SK-N-MC (cell line): ENCODE results near the gene KRTAP13-4.

Source experiments
- DNase-seq: peaks from one replicate; pipeline ENCODE4 v3.0.0-alpha.2; 2011; ENCODE audit warnings: low read depth, low spot score
- H3K27ac ChIP-seq: fragments of 200-600 bp; sonication (generic); 2 replicates; pipeline ENCODE4 v1.5.1; 2016; ENCODE audit warnings: mixed run types
- H3K36me3 ChIP-seq: fragments of 200-600 bp; sonication (generic); 2 replicates; pipeline ENCODE4 v1.6.1; 2017; ENCODE audit warnings: antibody characterized with exemption, low read length, mixed read lengths; ENCODE audit not compliant: insufficient read depth
- H3K4me3 ChIP-seq: fragments of 200-600 bp; sonication (generic); 2 replicates; pipeline ENCODE4 v1.5.1; 2016
- H3K9ac ChIP-seq: fragments of 200-600 bp; sonication (generic); 2 replicates; pipeline ENCODE4 v1.8.0; 2017; ENCODE audit warnings: mixed run types, mixed read lengths; ENCODE audit not compliant: insufficient read length
- H3K9me3 ChIP-seq: fragments of 200-600 bp; sonication (generic); 2 replicates; pipeline ENCODE4 v1.6.1; 2017; ENCODE audit warnings: low read depth, mild to moderate bottlenecking, antibody characterized with exemption, low read length, moderate library complexity, mixed read lengths
- EZH2 ChIP-seq: fragments of 200-600 bp; sonication (generic); IDR thresholded peaks from one replicate; pipeline ENCODE4 v1.6.1; 2017; ENCODE audit warnings: antibody characterized with exemption
- FOXP2 ChIP-seq: optimal IDR thresholded peaks from 2 replicates; pipeline ENCODE3; 2011; ENCODE audit warnings: mild to moderate bottlenecking, moderate library complexity; ENCODE audit not compliant: insufficient read depth; ENCODE audit errors: extremely low read length, control extremely low read depth
- POLR2AphosphoS5 ChIP-seq: IDR thresholded peaks from 2 replicates; pipeline ENCODE4 v1.6.1; 2012; ENCODE audit warnings: mild to moderate bottlenecking, low read depth, low read length, borderline replicate concordance

Gene KRTAP13-4

GRCh38 chr21:30479259-30479658 lies 49.2 kb downstream of the KRTAP13-4 start:
- no peak overlapping the region for H3K4me3 ChIP-seq
- DNase-seq = no peak
- H3K27ac ChIP-seq = no peak overlapping the region
- H3K9me3 ChIP-seq = no peaks in the 10 kb centered on the region
- H3K9ac ChIP-seq = no peak overlapping the region
- TF ChIP-seq FOXP2 (no peak), POLR2AphosphoS5 (no peak), EZH2 (no peak)
- H3K36me3 ChIP-seq = no peaks in the 10 kb centered on the region

GRCh38 chr21:30480145-30480544 lies 50.1 kb downstream of the KRTAP13-4 start, which contains the start of gene KRTAP19-1:
Gene KRTAP19-1, minus strand, starts transcription at chr21:30480367. Its CDS starts 50 bp downstream, at chr21:30480317.
- no peak within 1 kb of the TSS for H3K9ac ChIP-seq
- TF ChIP-seq EZH2 = no peak
- no peak for TF ChIP-seq POLR2AphosphoS5
- TF ChIP-seq FOXP2 = no peak
- H3K27ac ChIP-seq = no peak within 1 kb of the TSS
- no peaks in the 10 kb centered on the region for H3K36me3 ChIP-seq
- DNase-seq = no peak
- H3K9me3 ChIP-seq = no peaks in the 10 kb centered on the region
- H3K4me3 ChIP-seq = no peak within 1 kb of the TSS
